Hair follicular keratinocyte (primary cell): ENCODE data around the gene GJB5. TPM values are rescaled to one million over a fixed set of nuclear protein-coding genes. Genes with fewer than 3 reads are reported as not detected.

ENCODE experiments used
- total RNA-seq: library from RNA; depleted of rRNA; stranded (reverse); fragments of >200 nt; gene quantifications from 2 replicates; pipeline ENCODE4 v1.2.3, GENCODE V29; 2015

Gene GJB5
- total RNA-seq: 120 and 157 TPM in 2 replicates

DNA sequence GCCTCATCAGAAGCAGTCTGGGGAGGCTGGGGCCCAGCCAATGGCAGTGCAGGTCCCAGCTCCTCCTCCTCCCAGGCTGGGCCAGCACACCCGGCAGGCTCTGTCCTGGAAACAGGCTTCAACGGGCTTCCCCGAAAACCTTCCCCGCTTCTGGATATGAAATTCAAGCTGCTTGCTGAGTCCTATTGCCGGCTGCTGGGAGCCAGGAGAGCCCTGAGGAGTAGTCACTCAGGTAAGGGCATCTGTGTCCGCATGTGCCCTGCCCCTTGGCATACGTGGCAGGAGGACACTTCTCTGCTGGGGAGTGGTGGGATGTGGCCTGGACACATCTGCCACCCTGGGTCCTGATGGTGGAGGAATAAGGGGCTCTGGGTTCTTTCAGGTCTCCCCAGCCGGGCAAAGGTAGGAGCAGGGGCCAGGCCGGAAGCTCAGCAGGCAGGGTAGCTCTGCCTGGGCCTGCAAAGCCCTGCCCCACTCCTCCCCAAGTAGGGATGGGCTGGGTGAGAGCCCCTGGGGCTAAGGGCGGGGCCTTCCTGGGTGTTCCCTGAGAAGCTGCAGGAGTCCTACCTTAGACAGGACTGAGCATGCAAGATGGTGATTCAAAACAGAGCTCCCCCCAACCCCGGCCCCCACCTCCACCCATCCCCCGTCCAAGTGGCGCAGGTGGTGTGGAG lies at the start of gene GJB5:
TSS of gene GJB5 (plus strand) at position 84 of the 674 bp plus-strand sequence. CDS start 2,284 bp downstream, outside the sequence.

DNA sequence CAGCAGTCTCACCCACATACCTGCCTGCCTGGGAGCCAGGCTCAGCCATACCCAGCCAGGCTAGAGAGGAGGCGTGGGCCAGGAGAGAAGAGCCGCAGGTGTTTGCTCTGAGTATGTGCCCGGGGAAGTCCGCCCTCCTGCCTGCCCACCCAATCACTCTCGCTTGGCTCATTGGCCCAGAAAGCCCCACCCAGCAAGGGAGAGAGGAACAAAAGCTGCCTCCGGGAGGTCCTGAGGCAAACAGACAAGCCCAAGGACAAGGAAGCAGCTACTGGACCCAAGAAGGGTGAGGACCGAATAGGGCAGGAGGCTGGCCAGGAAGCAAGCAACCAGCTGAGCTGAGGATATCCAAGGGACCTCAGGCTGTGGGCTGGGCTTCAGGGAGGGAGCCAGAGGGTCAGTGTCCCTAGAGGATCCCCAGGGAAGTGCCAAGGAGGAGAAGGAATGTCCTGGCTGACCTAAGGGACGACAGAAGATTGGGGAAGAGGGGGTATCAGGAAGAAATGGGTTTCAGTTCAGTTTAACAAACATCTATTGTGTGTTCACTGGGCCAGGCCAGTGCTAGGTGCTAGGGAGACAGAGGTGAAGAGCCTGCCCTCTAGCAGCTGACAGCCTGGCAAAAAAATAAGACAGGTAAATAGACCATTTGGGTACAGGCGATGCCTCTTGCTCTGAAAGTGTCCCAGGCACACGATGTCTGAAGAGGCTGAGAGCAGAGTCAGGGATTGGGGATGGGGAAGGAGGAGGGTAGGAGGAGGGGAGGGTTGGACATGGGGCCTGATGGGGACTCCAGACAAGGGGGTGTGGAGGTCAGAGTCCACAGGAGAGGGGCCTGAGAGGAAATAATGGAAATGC lies 4.9 kb downstream of the GJB5 start, which contains the start of gene GJB4:
TSS of gene GJB4 (plus strand) at position 238 of the 855 bp plus-strand sequence. CDS start 1,515 bp downstream, outside the sequence.

DNA sequence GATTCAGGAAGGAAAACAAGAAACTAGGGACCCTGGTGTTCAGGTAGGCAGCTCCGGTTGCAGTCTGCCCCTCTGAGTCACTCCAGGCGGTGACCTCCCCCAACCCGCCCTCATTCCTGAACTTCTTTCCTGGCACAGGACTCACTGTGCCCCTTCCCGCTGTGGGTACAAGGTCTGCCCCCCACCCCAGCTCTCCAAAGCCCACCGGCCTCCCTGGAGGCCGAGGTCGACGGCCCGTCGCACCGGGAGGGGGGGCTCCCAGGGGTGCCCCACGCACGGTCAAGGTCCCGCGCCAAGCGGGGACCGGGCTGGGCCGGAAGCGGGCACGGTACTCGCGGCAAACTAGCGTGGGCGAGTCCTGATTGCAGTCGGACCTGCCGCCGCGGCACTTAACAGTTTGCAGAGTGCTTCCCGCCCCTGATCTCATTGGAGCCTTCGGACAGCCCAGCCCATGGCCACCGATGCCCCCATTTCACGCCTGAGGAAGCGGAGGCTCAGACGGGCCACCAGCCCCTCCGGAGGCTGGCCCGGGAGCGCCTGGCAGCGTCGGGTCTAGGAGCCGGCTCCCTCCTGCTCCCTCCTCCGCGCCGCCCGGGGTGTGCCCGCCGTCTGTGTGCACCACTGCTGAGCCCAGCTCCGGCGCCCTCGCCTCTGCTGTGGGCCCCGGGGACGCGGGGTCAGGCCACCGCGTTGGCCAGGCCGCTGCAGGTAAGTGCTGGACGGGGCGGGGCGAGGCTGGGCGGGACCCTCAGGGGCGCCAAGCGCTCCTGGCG lies 26.4 kb downstream of the GJB5 start, which contains the start of gene GJB3:
TSS of gene GJB3 (plus strand) at position 144 of the 773 bp plus-strand sequence. CDS start 3,549 bp downstream, outside the sequence.

DNA sequence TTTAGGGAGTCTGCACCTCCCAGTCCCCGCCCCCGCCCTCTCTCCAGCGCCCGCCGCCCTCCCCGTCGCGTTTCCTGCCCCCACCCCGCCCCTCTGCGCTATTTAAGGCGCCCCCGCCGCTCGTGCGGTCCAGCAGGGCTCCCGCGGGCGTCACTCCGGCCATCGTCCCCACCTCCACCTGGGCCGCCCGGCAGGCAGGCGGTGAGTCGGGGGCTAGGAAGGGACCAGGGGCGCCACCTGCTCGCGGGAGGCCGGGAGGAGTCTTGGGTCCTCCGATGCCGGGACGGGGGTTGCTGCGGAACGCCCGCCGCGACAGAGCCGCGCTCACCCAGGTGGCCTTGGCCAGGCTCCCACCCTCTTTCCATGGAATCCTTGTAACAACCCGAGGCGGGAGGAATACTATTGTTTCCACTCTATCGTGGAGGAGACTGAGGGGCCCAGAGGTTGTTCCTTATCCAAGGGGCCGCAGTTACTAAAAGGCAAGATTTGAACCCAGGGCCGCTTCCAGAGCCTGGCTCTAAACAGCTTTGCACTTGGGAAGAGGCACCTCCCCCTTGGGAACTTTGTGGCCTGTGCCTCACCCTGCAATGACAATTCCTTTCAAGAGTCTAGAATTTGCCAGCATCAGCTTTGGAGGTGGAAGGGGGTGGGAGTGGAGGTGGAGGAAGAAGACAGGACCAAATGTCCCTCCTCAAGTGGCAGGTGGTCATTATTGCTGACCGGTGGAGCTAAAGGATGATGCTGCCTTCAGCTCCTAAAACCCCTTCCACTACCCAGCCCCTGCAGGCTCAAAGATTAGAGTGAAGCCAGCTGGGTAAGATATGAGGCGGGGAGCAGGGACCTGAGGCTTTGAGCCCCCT lies 38.3 kb downstream of the GJB5 start, which contains the start of gene GJA4:
TSS of gene GJA4 (plus strand) at position 132 of the 860 bp plus-strand sequence. CDS start 1,215 bp downstream, outside the sequence.

Other genes starting within 250 kb of the GJB5 start
- 5.5 and 17.0 TPM in 2 replicates for gene GJB4, start 4.7 kb downstream of the GJB5 start, total RNA-seq
- 225 and 274 TPM in 2 replicates for gene GJB3, start 26.2 kb downstream of the GJB5 start, total RNA-seq
- not detected in 2 replicates for gene GJA4, start 38.0 kb downstream of the GJB5 start, total RNA-seq
- gene SMIM12, start 104.7 kb downstream of the GJB5 start, total RNA-seq: 37.4 and 55.7 TPM in 2 replicates
- not detected in 2 replicates for gene DLGAP3, start 174.6 kb downstream of the GJB5 start, total RNA-seq
- gene TMEM35B, start 230.3 kb downstream of the GJB5 start, total RNA-seq: 26.3 and 44.0 TPM in 2 replicates